ENCODE data around the gene ZW10. TPM values are rescaled to one million over a fixed set of nuclear protein-coding genes. Genes with fewer than 3 reads are reported as not detected.

Gene ZW10
- total RNA-seq, 1 experiment from 2014 or later, result 21.0 TPM

- peaks cover 21 to 23% of the 10 kb centered on the region in 2 experiments for H3K4me1 ChIP-seq (ENCODE audit: control insufficient read depth in 1 of 2, insufficient read depth in 2 of 2, low read length in 2 of 2)
- ChIA-PET RAD21 (ENCODE audit: low non-redundant PET in 1 of 2, low total read pairs in 2 of 2, uncharacterized antibody in 2 of 2, unreplicated experiment in 2 of 2) (no interaction called here), CTCF (no interaction called here), POLR2A (no interaction called here)
- TF ChIP-seq JUND (IDR thresholded peaks at IDR 0.05) (no peak), ATF3 (IDR thresholded peaks at IDR 0.05) (no peak), CBX3 (IDR thresholded peaks at IDR 0.05; ENCODE audit: low read depth) (no peak), SIN3A (IDR thresholded peaks at IDR 0.05; ENCODE audit: low read depth) (no peak), TCF7L2 (IDR thresholded peaks at IDR 0.05; ENCODE audit: borderline replicate concordance, extremely low read depth, insufficient read depth, insufficient read length) (no peak), POLR2AphosphoS5 (IDR thresholded peaks at IDR 0.05; ENCODE audit: low read depth, low read length) (no peak), EGR1 (IDR thresholded peaks at IDR 0.05; ENCODE audit: low read depth) (no peak), CTCF (IDR thresholded peaks at IDR 0.05 in 2 of 3, conservative IDR thresholded peaks at IDR 0.05 in 1 of 3; ENCODE audit: borderline replicate concordance in 1 of 3, insufficient read depth in 1 of 3, low read depth in 2 of 3, low read length in 2 of 3) (no peak), CEBPB (IDR thresholded peaks at IDR 0.05; ENCODE audit: low read depth) (no peak), FOSL1 (IDR thresholded peaks at IDR 0.05; ENCODE audit: low read depth) (no peak), EZH2 (IDR thresholded peaks at IDR 0.05) (no peak), ZFX (IDR thresholded peaks at IDR 0.05) (no peak), MAX (IDR thresholded peaks at IDR 0.05) (no peak), EZH2phosphoT487 (IDR thresholded peaks at IDR 0.05; ENCODE audit: borderline replicate concordance) (no peak), ELF1 (IDR thresholded peaks at IDR 0.05; ENCODE audit: borderline replicate concordance, low read depth) (no peak), POLR2A (IDR thresholded peaks at IDR 0.05; ENCODE audit: borderline replicate concordance, extremely low read depth, insufficient read depth, insufficient read length) (no peak), ZNF274 (IDR thresholded peaks at IDR 0.05; ENCODE audit: low read depth, low read length) (no peak), YY1 (IDR thresholded peaks at IDR 0.05; ENCODE audit: extremely low read depth, insufficient replicate concordance, low read depth, low read length) (no peak), SRF (IDR thresholded peaks at IDR 0.05; ENCODE audit: low read depth) (no peak), REST (IDR thresholded peaks at IDR 0.05; ENCODE audit: low read depth) (no peak)
- H4K20me1 ChIP-seq (ENCODE audit: insufficient read depth), result no peaks in the 10 kb centered on the region
- ATAC-seq, result no peak
- no peak overlapping the region for H3K27ac ChIP-seq (ENCODE audit: low read depth, low read length)
- H3K4me3 ChIP-seq (replicated peaks in 1 of 2; ENCODE audit: low read depth in 1 of 2, low read length in 2 of 2), result no peak overlapping the region
- intact Hi-C loops (cut with micrococcal nuclease), result no loop called here
- DNase-seq (ENCODE audit: low read depth, low spot score), result no peak
- no peaks in the 10 kb centered on the region for H3K36me3 ChIP-seq (ENCODE audit: control insufficient read depth in 1 of 2, insufficient read depth in 2 of 2, low read length in 2 of 2)
- no peaks in the 10 kb centered on the region for H3K9me2 ChIP-seq (ENCODE audit: insufficient read depth)
- no peak overlapping the region for H3K4me2 ChIP-seq (ENCODE audit: low read length)
- H3K27me3 ChIP-seq (ENCODE audit: insufficient read depth, low read length), result no peaks in the 10 kb centered on the region
- H3K9me3 ChIP-seq (ENCODE audit: control insufficient read depth in 1 of 2, insufficient read depth in 1 of 2, low read depth in 1 of 2, low read length in 2 of 2), result no peaks in the 10 kb centered on the region
- no peak overlapping the region for H2AFZ ChIP-seq (ENCODE audit: low read depth, low read length, poor library complexity, severe bottlenecking)
- H3K79me2 ChIP-seq (ENCODE audit: insufficient read depth, low read length), result no peaks in the 10 kb centered on the region
- BruUV-seq (replicated peaks), result no TSS peak
- no peak overlapping the region for H3K9ac ChIP-seq (ENCODE audit: low read length)
These were observed 80.5 kb downstream of the ZW10 start for GRCh38 chr11:113693030-113693429.

Measured in HCT116 (cell line).